Sigmoid colon (tissue), 4 donors: ENCODE measurements around the gene NGDN.

Experiments used
- POLR2A ChIP-seq, 2 donors: fragments of 450-650 bp; IDR thresholded peaks; one replicate each; pipeline ENCODE4 v1.6.1; 2016; ENCODE audit warnings: antibody characterized with exemption in 2 of 2, mild to moderate bottlenecking in 2 of 2, moderate library complexity in 2 of 2
- POLR2AphosphoS5 ChIP-seq, 4 donors: sonication (generic); formaldehyde crosslinking; IDR thresholded peaks; one replicate each; pipeline ENCODE4 v1.6.1; 2017; ENCODE audit warnings: antibody characterized with exemption in 4 of 4
- TF ChIP-seq, protein P1 (sequence below), 4 experiments: fragments of 450-650 bp in 3 of 4; fragments of 200-600 bp in 1 of 4; IDR thresholded peaks; one replicate each; pipeline ENCODE4 v1.5.1; 2016 to 2019; ENCODE audit warnings: antibody characterized with exemption in 4 of 4, mild to moderate bottlenecking in 3 of 4, moderate library complexity in 2 of 4

DNA sequence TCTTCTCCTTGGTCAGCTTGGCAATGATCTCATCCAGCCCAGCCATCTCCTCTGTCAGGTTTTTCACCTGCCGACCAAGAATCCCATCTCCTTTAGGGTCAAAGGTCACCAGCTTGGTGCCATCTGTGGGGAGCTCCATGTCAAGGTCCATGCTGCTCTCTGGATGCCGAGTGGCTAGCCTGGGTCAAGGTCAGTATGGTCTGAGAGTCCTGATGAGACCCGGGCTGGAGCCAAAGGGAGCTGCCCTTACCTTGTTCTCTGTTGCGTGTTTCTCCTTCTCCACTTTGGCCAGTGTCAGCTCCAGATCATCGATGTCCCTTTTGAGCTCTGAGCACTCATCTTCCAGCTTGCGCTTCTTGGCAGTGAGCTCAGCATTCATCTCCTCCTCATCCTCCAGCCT, 45.8 kb upstream of the NGDN start:
- no peak for TF ChIP-seq POLR2A (IDR thresholded peaks at IDR 0.05)
- TF ChIP-seq, protein P1, sequence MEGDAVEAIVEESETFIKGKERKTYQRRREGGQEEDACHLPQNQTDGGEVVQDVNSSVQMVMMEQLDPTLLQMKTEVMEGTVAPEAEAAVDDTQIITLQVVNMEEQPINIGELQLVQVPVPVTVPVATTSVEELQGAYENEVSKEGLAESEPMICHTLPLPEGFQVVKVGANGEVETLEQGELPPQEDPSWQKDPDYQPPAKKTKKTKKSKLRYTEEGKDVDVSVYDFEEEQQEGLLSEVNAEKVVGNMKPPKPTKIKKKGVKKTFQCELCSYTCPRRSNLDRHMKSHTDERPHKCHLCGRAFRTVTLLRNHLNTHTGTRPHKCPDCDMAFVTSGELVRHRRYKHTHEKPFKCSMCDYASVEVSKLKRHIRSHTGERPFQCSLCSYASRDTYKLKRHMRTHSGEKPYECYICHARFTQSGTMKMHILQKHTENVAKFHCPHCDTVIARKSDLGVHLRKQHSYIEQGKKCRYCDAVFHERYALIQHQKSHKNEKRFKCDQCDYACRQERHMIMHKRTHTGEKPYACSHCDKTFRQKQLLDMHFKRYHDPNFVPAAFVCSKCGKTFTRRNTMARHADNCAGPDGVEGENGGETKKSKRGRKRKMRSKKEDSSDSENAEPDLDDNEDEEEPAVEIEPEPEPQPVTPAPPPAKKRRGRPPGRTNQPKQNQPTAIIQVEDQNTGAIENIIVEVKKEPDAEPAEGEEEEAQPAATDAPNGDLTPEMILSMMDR (IDR thresholded peaks at IDR 0.05): no peak
- TF ChIP-seq POLR2AphosphoS5 (IDR thresholded peaks at IDR 0.05): no peak
